SU-DHL-6 (cell line): ENCODE measurements around the gene NCS1.

ENCODE experiments used
- CTCF ChIP-seq: fragments of 200-600 bp; sonication (generic); IDR thresholded peaks from one replicate; pipeline ENCODE4 v1.5.1; 2017; ENCODE audit warnings: antibody characterized with exemption, mild to moderate bottlenecking, low read length, moderate library complexity; ENCODE audit not compliant: insufficient read depth, poor library complexity, severe bottlenecking
- EZH2phosphoT487 ChIP-seq: fragments of 200-600 bp; sonication (generic), shearing (Covaris generic); conservative IDR thresholded peaks from 2 replicates; pipeline ENCODE4 v1.6.1; 2018; ENCODE audit warnings: mild to moderate bottlenecking, antibody characterized with exemption, low read length, moderate library complexity, mixed read lengths

DNA sequence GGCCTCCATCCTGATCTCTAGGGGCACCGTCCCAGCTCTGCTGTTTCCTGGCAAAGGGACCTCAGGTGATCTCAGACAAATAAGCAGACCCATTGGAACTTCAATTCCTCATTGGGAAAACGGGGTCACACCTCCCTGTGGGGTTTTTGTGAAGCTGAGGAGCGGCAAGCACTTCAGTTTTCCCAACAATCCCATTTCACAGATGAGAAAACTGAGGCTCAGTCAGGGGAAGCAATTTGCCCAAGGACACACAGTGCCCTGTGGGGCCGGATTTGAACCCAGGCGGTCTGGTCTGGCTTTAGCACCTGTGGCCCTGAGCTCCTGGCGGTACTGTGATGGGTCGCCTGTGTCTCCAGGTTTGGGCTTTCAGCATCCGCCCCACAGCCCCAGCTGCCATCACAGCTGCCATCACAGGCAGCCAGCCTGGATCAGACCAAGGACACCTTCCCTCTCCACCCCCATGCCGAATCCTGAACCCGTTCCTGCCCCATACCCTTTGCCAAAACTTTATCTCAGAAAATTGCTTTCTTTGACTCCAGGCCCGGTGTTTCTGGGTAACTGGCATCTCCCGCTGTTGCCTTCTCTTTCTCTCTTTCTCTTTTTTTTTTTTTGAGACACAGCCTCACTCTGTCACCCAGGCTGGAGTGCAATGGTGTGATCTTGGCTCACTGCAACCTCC lies 26.4 kb downstream of the NCS1 start:
- TF ChIP-seq CTCF: no peak
- no peak for TF ChIP-seq EZH2phosphoT487
